A549 (cell line): ENCODE results near the gene PDZD2. TPM values are rescaled to one million over a fixed set of nuclear protein-coding genes. Genes with fewer than 3 reads are reported as not detected.

Experiments
- ATAC-seq, 2 experiments: fragments of 200-7000 bp in 1 of 2; fragments of >200 bp in 1 of 2; cut with Nextera tagmentation in 1 of 2; cut with Tn5 transposase in 1 of 2; 3 replicates each; pipeline versions ENCODE4 v1.8.0 to v1.9.1; 2018 to 2020; ENCODE audit warnings: mild to moderate bottlenecking in 1 of 2, moderate library complexity in 1 of 2
- CTCF ChIA-PET: fragments of 300-600 bp; sonication (Branson Sonifier 250); formaldehyde crosslinking; extraction: SDS; loops from one replicate; lab custom pipeline; 2021; ENCODE audit warnings: antibody characterized with exemption, inconsistent platforms; lab: Yijun Ruan, JAX
- POLR2A ChIA-PET: fragments of 350-600 bp; formaldehyde crosslinking; extraction: SDS; loops from one replicate; lab custom pipeline; 2021; ENCODE audit warnings: antibody characterized with exemption, inconsistent platforms; lab: Yijun Ruan, JAX
- DNase-seq, 2 experiments: peaks; one replicate each; pipeline versions ENCODE4 v3.0.0 to v3.0.0-alpha.2; 2011 to 2016; ENCODE audit warnings: low read depth in 1 of 2, low spot score in 1 of 2
- FAIRE-seq: peaks from 2 replicates; lab custom pipeline; 2011; peaks lifted over from hg19 to GRCh38; lab: Jason Lieb, UNC
- H3K27ac ChIP-seq, 2 experiments: fragments of >200 bp; sonication (Bioruptor Twin); formaldehyde crosslinking; 3 replicates each; pipeline ENCODE4 v1.5.1; 2016 to 2017
- H3K4me1 ChIP-seq: fragments of >200 bp; sonication (Bioruptor Twin); formaldehyde crosslinking; 3 replicates; pipeline ENCODE4 v1.6.1; 2016
- H3K4me2 ChIP-seq: fragments of >200 bp; sonication (Bioruptor Twin); formaldehyde crosslinking; 3 replicates; pipeline ENCODE4 v1.6.1; 2016
- H3K4me3 ChIP-seq: fragments of >200 bp; sonication (Bioruptor Twin); formaldehyde crosslinking; 3 replicates; pipeline ENCODE4 v1.5.1; 2016
- H3K9me3 ChIP-seq: fragments of >200 bp; sonication (Bioruptor Twin); formaldehyde crosslinking; 3 replicates; pipeline ENCODE4 v1.6.1; 2016
- CBX2 ChIP-seq: fragments of 200-600 bp; sonication (generic); IDR thresholded peaks from 2 replicates; pipeline ENCODE4 v1.6.1; 2016; ENCODE audit warnings: low read depth, mild to moderate bottlenecking, borderline replicate concordance
- CBX8 ChIP-seq: fragments of 200-600 bp; sonication (generic); IDR thresholded peaks from 2 replicates; pipeline ENCODE4 v1.6.1; 2016
- CEBPB ChIP-seq, 2 experiments: fragments of >200 bp in 1 of 2; sonication (Bioruptor Twin) in 1 of 2; formaldehyde crosslinking in 1 of 2; IDR thresholded peaks; 2 replicates each; pipeline ENCODE4 v1.6.1; 2012 to 2016
- CHD4 ChIP-seq: fragments of 200-600 bp; sonication (generic); IDR thresholded peaks from 2 replicates; pipeline ENCODE4 v1.6.1; 2016; ENCODE audit warnings: antibody characterized with exemption, mild to moderate bottlenecking, borderline replicate concordance
- FOXS1 ChIP-seq: fragments of 250-450 bp; sonication (Bioruptor Pico); IDR thresholded peaks from 2 replicates; pipeline ENCODE4 v1.5.0; 2020; ENCODE audit warnings: mild to moderate bottlenecking, moderate library complexity
- HEYL ChIP-seq: fragments of 250-450 bp; sonication (Bioruptor Pico); IDR thresholded peaks from 2 replicates; pipeline ENCODE4 v1.8.0; 2021; ENCODE audit warnings: mild to moderate bottlenecking, moderate library complexity
- HOXB13 ChIP-seq: fragments of 250-450 bp; sonication (Bioruptor Pico); IDR thresholded peaks from 2 replicates; pipeline ENCODE4 v1.5.0; 2020; ENCODE audit warnings: low read depth, mild to moderate bottlenecking, moderate library complexity
- HOXB5 ChIP-seq: fragments of 250-450 bp; sonication (Bioruptor Pico); IDR thresholded peaks from 2 replicates; pipeline ENCODE4 v1.5.0; 2020; ENCODE audit warnings: mild to moderate bottlenecking, moderate library complexity
- JUN ChIP-seq, 2 experiments: fragments of >200 bp; sonication (Bioruptor Twin); formaldehyde crosslinking; IDR thresholded peaks; 2 replicates in 1 of 2; 3 replicates in 1 of 2; pipeline ENCODE4 v1.6.1; 2016 to 2017
- KDM5A ChIP-seq: fragments of 200-600 bp; sonication (generic); IDR thresholded peaks from 2 replicates; pipeline ENCODE4 v1.6.1; 2016; ENCODE audit warnings: antibody characterized with exemption, mild to moderate bottlenecking
- NFE2L2 ChIP-seq: fragments of 150-350 bp; conservative IDR thresholded peaks from 2 replicates; pipeline ENCODE4 v1.6.1; 2014; ENCODE audit warnings: low read length
- NPAS2 ChIP-seq: fragments of 250-450 bp; sonication (Bioruptor Pico); IDR thresholded peaks from 2 replicates; pipeline ENCODE4 v1.8.0; 2022; ENCODE audit warnings: mild to moderate bottlenecking, moderate library complexity, borderline replicate concordance
- POLR2AphosphoS2 ChIP-seq: conservative IDR thresholded peaks from 2 replicates; pipeline ENCODE4 v1.6.1; 2012; ENCODE audit warnings: low read length, improper control_type of control experiment, inconsistent platforms
- RAD21 ChIP-seq, 2 experiments: fragments of >200 bp in 1 of 2; sonication (Bioruptor Twin) in 1 of 2; formaldehyde crosslinking in 1 of 2; IDR thresholded peaks in 1 of 2; conservative IDR thresholded peaks in 1 of 2; 2 replicates in 1 of 2; 3 replicates in 1 of 2; pipeline ENCODE4 v1.6.1; 2012 to 2018; ENCODE audit warnings: inconsistent platforms in 1 of 2
- RCOR1 ChIP-seq: fragments of 150-350 bp; IDR thresholded peaks from 2 replicates; pipeline ENCODE4 v1.6.1; 2014; ENCODE audit warnings: antibody characterized with exemption, low read length, low read depth
- RNF2 ChIP-seq: fragments of 200-600 bp; sonication (generic); IDR thresholded peaks from 2 replicates; pipeline ENCODE4 v1.6.1; 2016; ENCODE audit warnings: low read depth, mild to moderate bottlenecking, antibody characterized with exemption, moderate library complexity, borderline replicate concordance
- SREBF2 ChIP-seq: fragments of 450-650 bp; IDR thresholded peaks from 2 replicates; pipeline ENCODE4 v1.6.1; 2014; ENCODE audit warnings: mild to moderate bottlenecking, moderate library complexity
- ZC3H11A ChIP-seq: fragments of 450-650 bp; IDR thresholded peaks from 2 replicates; pipeline ENCODE4 v1.6.1; 2014; ENCODE audit warnings: antibody characterized with exemption, mild to moderate bottlenecking
- ZNF302 ChIP-seq: fragments of 250-450 bp; sonication (Bioruptor Pico); IDR thresholded peaks from 2 replicates; pipeline ENCODE4 v1.9.0; 2021; ENCODE audit warnings: inconsistent platforms, mild to moderate bottlenecking, moderate library complexity
- ZSCAN20 ChIP-seq: fragments of 250-450 bp; sonication (Bioruptor Pico); IDR thresholded peaks from 2 replicates; pipeline ENCODE4 v1.8.0; 2022; ENCODE audit warnings: mild to moderate bottlenecking, moderate library complexity
- WGBS: methylation state at CpG from one replicate; pipeline ENCODE4 v1.1.6; 2017; ENCODE audit errors: missing lambda C conversion rate; 5-methylcytosine and 5-hydroxymethylcytosine counted together
- polyA plus RNA-seq, 4 experiments: library from polyadenylated mRNA; depleted of rRNA in 3 of 4; stranded (reverse); fragments of >200 nt; fragmentation: RNase III in 1 of 4; extraction: RNeasy Plus Mini Kit Qiagen cat#74134 plus additional on column Dnase treatment in 1 of 4; gene quantifications; 2 replicates in 3 of 4; 3 replicates in 1 of 4; pipeline ENCODE4 v1.2.3, GENCODE V29; 2011 to 2017
- TF ChIP-seq, protein P1 (sequence below): IDR thresholded peaks from 2 replicates; pipeline ENCODE4 v1.6.1; 2012; ENCODE audit warnings: low read depth, borderline replicate concordance
- TF ChIP-seq, protein P2 (sequence below): IDR thresholded peaks from 2 replicates; pipeline ENCODE4 v1.6.1; 2012
- TF ChIP-seq, protein P3 (sequence below): fragments of 450-650 bp; IDR thresholded peaks from 2 replicates; pipeline ENCODE4 v1.6.1; 2014; ENCODE audit warnings: antibody characterized with exemption
- TF ChIP-seq, protein P4 (sequence below): fragments of 250-450 bp; sonication (Bioruptor Pico); IDR thresholded peaks from 2 replicates; pipeline ENCODE4 v1.5.0; 2020; ENCODE audit warnings: low read depth, mild to moderate bottlenecking, moderate library complexity
- TF ChIP-seq, protein P5 (sequence below): fragments of >200 bp; sonication (Bioruptor Twin); formaldehyde crosslinking; IDR thresholded peaks from 3 replicates; pipeline ENCODE4 v1.6.1; 2016
- TF ChIP-seq, protein P6 (sequence below): fragments of >200 bp; sonication (Bioruptor Twin); formaldehyde crosslinking; IDR thresholded peaks from 2 replicates; pipeline ENCODE4 v1.6.1; 2016
- TF ChIP-seq, protein P7 (sequence below): IDR thresholded peaks from 2 replicates; pipeline ENCODE4 v1.6.1; 2012

The PDZD2 gene
- polyA plus RNA-seq, 2 of the 4 experiments (the other 2 are of a cell fraction): 0.06 to 0.09 TPM

DNA sequence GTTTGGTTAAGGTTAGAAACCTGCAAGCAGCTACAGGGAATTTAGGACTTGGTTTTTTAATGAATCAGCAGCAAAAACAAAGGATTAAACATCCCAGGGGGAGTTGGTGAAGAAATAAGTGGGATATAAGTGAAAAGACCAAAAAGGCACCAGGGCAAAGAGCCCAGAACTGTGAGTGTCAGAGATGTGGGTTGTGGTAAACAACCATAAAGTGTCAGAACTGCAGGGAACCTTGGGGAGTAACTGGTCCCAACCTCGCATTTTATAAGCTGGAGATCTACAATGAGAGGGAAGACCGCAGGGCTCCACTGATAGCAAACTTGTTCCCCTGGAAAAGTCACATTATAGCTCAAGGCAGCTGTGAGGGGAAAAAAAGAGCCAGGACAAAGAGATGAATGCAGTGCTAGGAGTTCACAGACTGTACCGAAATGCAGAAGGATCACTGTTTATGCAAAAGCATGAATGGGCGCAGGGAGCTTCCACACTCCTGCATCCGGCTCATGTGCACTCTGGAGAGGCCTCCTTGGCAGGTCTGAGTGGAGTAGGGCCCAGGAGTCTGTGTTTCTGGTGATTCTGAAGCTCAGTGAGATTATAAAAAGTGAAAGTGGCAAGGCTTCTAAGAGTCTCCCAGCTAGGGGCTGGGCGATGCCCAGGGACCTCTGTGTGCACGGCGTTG, 378.9 kb downstream of the PDZD2 start:
- no peak for TF ChIP-seq ZNF302 (CRISPR knock-in tag)
- TF ChIP-seq, protein P1, sequence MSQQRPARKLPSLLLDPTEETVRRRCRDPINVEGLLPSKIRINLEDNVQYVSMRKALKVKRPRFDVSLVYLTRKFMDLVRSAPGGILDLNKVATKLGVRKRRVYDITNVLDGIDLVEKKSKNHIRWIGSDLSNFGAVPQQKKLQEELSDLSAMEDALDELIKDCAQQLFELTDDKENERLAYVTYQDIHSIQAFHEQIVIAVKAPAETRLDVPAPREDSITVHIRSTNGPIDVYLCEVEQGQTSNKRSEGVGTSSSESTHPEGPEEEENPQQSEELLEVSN: no peak
- no peak for TF ChIP-seq FOXS1 (CRISPR knock-in tag)
- TF ChIP-seq NFE2L2: no peak
- no peak for TF ChIP-seq HOXB13 (CRISPR knock-in tag)
- TF ChIP-seq SREBF2: no peak
- no peak for TF ChIP-seq RNF2
- no peak for TF ChIP-seq JUN (IDR thresholded peaks at IDR 0.05)
- TF ChIP-seq, protein P2, sequence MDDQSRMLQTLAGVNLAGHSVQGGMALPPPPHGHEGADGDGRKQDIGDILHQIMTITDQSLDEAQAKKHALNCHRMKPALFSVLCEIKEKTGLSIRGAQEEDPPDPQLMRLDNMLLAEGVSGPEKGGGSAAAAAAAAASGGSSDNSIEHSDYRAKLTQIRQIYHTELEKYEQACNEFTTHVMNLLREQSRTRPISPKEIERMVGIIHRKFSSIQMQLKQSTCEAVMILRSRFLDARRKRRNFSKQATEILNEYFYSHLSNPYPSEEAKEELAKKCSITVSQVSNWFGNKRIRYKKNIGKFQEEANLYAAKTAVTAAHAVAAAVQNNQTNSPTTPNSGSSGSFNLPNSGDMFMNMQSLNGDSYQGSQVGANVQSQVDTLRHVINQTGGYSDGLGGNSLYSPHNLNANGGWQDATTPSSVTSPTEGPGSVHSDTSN: no peak
- TF ChIP-seq, protein P3, sequence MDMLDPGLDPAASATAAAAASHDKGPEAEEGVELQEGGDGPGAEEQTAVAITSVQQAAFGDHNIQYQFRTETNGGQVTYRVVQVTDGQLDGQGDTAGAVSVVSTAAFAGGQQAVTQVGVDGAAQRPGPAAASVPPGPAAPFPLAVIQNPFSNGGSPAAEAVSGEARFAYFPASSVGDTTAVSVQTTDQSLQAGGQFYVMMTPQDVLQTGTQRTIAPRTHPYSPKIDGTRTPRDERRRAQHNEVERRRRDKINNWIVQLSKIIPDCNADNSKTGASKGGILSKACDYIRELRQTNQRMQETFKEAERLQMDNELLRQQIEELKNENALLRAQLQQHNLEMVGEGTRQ: no peak
- no peak for TF ChIP-seq ZC3H11A
- no peaks in the 10 kb centered on the region for H3K9me3 ChIP-seq
- H3K4me2 ChIP-seq: no peak overlapping the region
- no peak for FAIRE-seq
- peak overlapping the region in 1 of 2 experiments; percentile 34; a peak in 1 of 6 replicates for H3K27ac ChIP-seq
- 90% methylated on average over 8 of the region's 8 CpGs for WGBS
- H3K4me3 ChIP-seq: no peak overlapping the region
- ChIA-PET POLR2A (no interaction called here), CTCF (interaction anchor here (0.8 to 1.1 kb wide), 2 partner anchors 59 to 75 kb away, joined by 3 to 4 read pairs; no protein-coding TSS in a partner anchor)
- DNase-seq: no peak
- ATAC-seq: peak; percentile 23 to 24; a peak in 3 of 6 replicates
- no peaks in the 10 kb centered on the region for H3K4me1 ChIP-seq

DNA sequence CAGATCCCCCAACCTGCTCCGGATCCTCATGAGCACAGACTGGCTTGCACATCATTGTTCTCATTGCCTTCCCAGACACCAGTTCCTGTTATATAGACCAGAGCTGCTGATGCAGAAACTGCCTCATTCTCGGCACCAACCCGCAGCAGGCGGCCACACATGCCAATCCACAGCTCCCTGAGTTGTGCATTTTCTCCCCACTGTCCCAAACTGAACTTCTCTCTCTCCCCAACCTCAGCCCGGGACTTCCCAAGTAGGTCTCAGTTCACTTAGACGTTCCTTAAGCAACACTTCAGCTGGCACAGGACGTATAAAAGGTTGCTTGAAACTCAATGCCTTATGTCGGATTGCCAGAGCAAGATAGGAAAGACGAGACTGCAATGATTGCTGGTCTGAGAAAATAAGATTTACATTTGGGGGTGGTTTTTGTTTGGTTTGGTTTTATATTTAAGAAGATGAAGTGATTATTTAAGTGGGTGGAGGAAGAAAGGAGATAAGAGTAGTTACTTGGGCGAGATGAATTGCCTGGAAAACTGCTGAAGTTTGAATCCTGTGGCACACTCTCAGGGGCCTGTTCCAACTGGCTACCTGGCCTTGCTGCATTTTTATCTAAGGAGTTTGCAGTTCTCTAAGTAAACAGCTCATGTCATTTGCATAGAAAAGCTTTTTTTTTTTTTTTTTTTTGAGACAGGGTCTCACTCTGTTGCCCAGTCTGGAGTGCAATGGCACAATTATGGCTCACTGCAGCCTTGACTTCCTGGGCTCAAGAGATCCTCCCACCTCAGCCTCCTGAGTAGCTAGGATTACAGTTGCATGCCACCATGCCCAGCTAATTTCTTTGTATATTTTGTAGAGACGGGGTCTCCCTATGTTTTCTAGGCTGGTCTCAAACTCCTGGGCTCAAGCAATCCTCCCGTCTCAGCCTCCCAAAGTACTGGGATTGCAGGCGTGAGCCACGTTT, 379.8 kb downstream of the PDZD2 start:
- TF ChIP-seq RAD21 (conservative IDR thresholded peaks at IDR 0.05 in 1 of 2, IDR thresholded peaks at IDR 0.05 in 1 of 2): no peak
- TF ChIP-seq KDM5A: no peak
- no peak for TF ChIP-seq ZSCAN20 (CRISPR knock-in tag)
- no peak for TF ChIP-seq CBX8
- TF ChIP-seq, protein P4, sequence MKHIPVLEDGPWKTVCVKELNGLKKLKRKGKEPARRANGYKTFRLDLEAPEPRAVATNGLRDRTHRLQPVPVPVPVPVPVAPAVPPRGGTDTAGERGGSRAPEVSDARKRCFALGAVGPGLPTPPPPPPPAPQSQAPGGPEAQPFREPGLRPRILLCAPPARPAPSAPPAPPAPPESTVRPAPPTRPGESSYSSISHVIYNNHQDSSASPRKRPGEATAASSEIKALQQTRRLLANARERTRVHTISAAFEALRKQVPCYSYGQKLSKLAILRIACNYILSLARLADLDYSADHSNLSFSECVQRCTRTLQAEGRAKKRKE (CRISPR knock-in tag): no peak
- no peak for TF ChIP-seq POLR2AphosphoS2
- no peak for TF ChIP-seq CBX2
- TF ChIP-seq, protein P5, sequence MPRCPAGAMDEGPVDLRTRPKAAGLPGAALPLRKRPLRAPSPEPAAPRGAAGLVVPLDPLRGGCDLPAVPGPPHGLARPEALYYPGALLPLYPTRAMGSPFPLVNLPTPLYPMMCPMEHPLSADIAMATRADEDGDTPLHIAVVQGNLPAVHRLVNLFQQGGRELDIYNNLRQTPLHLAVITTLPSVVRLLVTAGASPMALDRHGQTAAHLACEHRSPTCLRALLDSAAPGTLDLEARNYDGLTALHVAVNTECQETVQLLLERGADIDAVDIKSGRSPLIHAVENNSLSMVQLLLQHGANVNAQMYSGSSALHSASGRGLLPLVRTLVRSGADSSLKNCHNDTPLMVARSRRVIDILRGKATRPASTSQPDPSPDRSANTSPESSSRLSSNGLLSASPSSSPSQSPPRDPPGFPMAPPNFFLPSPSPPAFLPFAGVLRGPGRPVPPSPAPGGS: no peak
- no peak for TF ChIP-seq ZNF302 (CRISPR knock-in tag)
- no peak for TF ChIP-seq SREBF2
- no peak for TF ChIP-seq HOXB13 (CRISPR knock-in tag)
- TF ChIP-seq, protein P6, sequence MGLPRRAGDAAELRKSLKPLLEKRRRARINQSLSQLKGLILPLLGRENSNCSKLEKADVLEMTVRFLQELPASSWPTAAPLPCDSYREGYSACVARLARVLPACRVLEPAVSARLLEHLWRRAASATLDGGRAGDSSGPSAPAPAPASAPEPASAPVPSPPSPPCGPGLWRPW: no peak
- no peak for TF ChIP-seq NPAS2 (CRISPR knock-in tag)
- no peak for TF ChIP-seq HEYL (CRISPR knock-in tag)
- no peak for TF ChIP-seq CEBPB (IDR thresholded peaks at IDR 0.05)
- TF ChIP-seq HOXB5 (CRISPR knock-in tag): no peak
- TF ChIP-seq CHD4: no peak
- TF ChIP-seq, protein P7, sequence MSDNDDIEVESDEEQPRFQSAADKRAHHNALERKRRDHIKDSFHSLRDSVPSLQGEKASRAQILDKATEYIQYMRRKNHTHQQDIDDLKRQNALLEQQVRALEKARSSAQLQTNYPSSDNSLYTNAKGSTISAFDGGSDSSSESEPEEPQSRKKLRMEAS: no peak
- TF ChIP-seq RCOR1: no peak
- TF ChIP-seq, all 56 proteins: peak for 0
- Histone ChIP-seq H3K4me2 (no peak overlapping the region), H3K9me3 (no peaks in the 10 kb centered on the region), H3K4me1 (no peaks in the 10 kb centered on the region), H3K27ac (no peak overlapping the region; a peak in 1 of 6 replicates), H3K4me3 (no peak overlapping the region)
- ATAC-seq (0 out of 6 replicates have a peak, but pooled peaks of 1 of the 2 experiments have one; percentile 34), DNase-seq (no peak), FAIRE-seq (no peak)
- POLR2A ChIA-PET: no interaction called here
- CTCF ChIA-PET: interaction anchor here (0.7 to 1.1 kb wide), 3 partner anchors 58 to 193 kb away, joined by 3 to 4 read pairs (median 3); no protein-coding TSS in a partner anchor
- 71% methylated on average over 14 of the region's 14 CpGs for WGBS
